Activated CD4-positive, alpha-beta T cell treated with anti-CD3 and anti-CD28 coated beads, Interleukin-2, amount 50 U/mL, for 4 hours (primary cell): ENCODE measurements around the gene SNX10.

Experiments used
- DNase-seq, 2 experiments: peaks; one replicate each; pipeline ENCODE4 v3.0.0-alpha.2; 2020

Gene SNX10

DNA sequence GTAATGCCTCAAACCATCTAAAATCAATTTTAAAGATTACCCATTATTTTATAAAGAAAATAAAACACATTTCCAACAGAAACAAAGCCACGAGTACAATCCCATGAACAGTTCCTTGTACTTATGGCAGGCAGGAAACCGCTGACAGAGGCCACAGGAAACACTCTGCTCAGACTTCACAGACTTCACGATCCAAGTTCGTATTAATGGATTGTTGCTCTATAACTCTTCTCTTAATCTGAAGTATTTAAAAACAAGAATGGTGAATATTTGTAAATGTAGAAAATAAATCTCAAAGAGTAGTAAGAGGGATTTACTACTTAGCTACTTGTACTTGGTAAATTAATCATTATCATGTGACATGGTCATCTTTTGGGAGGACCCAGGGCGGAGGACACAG is 78.3 kb downstream of the SNX10 start:
- no peak for DNase-seq

- DNase-seq, result no peak
These were observed 80.6 kb downstream of the SNX10 start for GRCh38 chr7:26372249-26372648.

- DNase-seq, result no peak
These were observed 81.0 kb downstream of the SNX10 start for GRCh38 chr7:26372704-26373103.

- DNase-seq, result no peak
These were observed 83.1 kb downstream of the SNX10 start for GRCh38 chr7:26374647-26375373.

GRCh38 chr7:26375726-26376174 is 84.1 kb downstream of the SNX10 start:
- no peak for DNase-seq

DNA sequence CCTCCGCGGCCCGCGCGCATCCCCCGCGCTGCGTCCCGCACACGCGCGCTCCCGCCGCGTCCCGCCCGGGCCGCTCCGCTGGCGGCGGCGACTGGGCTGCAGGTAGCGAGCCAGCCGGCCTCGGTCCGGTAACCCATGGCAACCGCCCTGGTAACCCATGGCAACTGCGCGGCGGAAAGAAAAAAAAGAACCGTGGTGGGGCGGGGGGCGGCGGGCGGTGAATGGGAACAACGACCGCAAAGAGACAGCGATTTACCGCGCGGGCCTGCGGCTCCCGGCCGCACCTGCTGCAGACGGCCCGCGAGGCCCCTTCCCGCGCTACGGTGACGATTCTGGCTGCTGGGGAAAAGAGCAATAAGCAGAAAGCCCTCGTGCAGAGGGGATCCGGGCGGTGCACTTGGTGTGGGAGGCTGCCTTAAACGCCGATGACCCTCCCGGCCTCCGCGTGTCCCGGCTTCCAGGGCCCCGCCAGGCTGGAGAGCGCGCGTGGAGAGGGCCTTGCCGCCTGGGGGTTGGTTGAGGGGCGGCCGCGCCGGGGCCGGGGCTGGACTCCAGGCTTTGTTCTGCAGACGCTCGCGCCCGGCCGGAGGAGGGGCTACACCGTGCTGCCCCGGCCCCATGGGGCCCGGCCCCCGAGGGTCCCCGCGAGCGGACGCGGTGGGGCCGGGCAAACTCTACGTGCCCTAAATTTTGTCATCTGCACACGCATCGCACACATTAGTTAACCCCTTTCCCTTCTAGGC is 84.7 kb downstream of the SNX10 start:
- peak; percentile 8 to 10 for DNase-seq

DNA sequence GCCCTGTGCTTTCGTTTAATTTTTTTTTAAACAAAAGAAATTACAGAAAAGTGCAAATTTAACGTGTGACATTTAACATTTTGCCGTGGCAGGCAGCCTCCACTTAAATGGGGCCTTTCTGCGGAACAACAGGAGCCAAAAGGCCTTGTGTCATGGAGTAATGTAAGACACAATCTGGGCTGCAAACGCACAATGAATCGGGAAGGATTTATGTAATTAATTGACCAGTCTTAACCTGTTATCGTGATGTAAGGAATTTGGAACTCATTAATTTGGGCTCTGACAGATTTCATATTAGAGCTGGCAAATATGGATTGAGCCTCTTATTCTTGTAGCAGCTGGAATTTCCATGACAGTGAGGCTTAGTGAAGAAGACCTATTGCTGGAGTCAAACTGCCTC is 86.4 kb downstream of the SNX10 start:
- no peak for DNase-seq

GRCh38 chr7:26379711-26380110 is 88.0 kb downstream of the SNX10 start:
- DNase-seq, result no peak

- DNase-seq, result no peak
These were observed 90.1 kb downstream of the SNX10 start for GRCh38 chr7:26381476-26382353.

- no peak for DNase-seq
These were observed 93.6 kb downstream of the SNX10 start for GRCh38 chr7:26385240-26385639.

- no peak for DNase-seq
These were observed 96.1 kb downstream of the SNX10 start for GRCh38 chr7:26387731-26388130.

DNA sequence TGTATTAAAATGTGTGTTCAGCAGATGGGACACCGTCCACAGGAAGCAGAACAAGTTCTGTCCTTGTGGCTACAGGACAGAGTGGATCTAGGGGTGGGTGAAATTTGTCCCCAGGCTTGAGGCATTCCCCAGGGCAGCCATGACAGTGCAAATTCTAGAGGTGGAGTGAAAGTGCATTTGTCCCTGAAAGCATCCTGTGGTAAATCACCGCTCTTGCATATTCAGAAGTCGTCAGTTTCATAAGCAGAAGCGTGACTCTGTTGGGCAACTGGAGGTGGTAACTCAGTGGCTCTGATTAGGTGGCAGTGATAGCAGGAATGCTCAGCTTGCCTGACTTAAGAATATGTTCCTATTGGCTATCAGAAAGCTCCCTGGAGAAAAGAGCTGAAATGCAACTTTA is 96.6 kb downstream of the SNX10 start:
- DNase-seq, result no peak

DNA sequence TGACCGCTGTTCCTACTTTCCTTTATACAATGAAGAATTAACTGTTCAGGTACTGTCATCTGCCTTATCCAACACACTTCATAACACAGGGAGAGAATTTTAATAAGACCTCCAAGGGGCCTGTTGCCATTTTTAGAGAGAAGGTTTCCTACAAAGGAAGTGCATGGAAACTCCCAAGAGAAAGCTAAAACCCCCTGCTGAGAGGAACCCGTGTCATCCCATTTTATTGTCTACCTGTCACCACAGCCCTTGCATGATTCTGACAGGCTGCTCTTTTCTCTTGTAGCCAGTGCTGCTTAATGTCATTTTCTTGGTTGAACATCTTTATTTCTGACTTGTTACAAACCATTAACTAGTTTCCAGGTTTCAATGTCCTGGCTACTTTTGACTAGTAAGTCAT is 98.4 kb downstream of the SNX10 start:
- no peak for DNase-seq

- no peak for DNase-seq
These were observed 102.2 kb downstream of the SNX10 start for GRCh38 chr7:26393818-26394217.

GRCh38 chr7:26397332-26397731 is 105.7 kb downstream of the SNX10 start:
- DNase-seq, result no peak

DNA sequence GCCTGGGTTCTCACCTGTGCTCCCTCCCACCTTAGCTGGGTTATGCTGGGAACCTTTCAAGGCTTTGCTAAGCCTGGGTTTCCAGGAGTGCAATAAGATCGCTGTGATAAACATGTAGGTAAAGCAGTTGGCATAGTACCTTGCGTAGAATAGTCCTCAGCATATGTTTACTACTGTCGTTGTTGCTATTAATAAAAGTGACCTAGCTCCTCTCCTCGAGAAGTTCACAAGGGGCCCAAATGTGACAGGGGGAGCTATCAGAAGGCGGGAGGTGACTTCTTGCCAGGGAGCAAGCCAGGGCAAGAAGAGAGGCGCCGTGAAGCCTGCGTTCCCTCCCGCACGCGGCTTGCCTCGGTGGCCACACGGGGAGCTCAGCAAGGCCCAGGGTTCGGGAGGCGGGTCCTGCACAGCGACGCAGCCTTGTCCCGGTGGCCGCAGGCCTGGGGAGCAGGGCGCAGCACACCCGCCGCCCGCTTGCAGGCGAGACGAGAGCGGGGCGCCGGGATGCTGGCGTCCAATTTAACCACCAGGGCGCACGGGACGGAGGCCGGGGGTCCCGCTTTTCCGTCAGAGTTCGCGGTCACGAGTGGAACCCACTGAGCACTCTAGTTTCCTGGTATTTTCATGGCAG is 106.2 kb downstream of the SNX10 start:
- peak in 1 of 2 experiments; percentile 0 for DNase-seq

DNA sequence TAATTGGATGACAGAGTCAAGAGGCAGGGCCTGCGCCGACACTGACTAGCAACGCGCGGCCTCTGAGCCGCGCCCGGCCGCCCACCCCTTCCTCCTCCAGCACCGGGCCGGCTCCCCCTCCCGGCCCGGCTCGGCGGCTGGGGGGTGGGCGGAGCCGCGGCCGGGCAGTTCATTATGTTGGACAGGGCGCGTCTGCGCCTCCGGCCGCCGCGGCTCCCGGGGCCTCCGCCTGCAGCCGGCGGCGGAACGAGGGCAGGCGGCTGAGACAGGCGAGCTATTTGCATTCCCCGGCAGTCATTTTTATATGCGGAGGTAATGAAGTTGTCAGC is 106.7 kb downstream of the SNX10 start:
- no peak for DNase-seq

DNA sequence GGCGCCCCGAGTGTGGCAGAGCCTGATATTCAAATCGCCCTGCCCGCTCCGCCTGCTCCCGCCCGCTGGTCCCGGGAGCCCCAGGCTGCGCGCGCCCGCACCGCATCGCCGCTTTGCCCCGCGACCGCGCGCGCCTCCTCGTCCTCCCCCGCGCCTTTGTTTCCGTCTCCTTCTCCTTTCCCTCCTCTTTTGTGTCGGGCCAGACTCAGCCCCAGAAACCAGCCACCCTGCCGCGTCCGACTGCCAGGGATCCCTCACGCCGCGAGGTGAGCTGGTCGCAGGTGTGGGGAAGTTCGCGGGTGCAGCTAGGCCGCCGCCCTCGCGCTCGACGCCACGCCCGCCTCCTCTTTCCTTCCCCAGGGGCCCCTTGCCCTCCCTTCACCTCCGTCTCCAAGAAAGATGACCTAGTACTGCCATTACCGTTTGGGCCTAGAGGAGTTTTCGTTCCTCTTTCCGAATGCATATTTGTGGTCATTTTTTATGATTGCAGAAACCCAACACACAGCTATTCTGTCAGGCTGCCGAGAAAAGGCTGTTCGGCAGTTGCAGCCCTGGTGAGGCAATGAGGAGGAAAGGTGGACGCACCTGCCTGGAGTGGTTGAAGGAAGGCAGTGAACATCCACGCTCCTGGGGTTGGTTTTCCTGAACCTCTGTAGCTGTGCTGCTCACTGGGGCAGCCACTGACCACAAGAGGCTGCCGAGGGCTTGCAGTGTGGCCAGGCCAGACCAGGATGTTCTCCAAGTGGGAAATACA is 107.3 kb downstream of the SNX10 start:
- DNase-seq, result peak; percentile 3 to 18

- no peak for DNase-seq
These were observed 108.1 kb downstream of the SNX10 start for GRCh38 chr7:26399736-26400135.

- DNase-seq, result no peak
These were observed 112.0 kb downstream of the SNX10 start for GRCh38 chr7:26403640-26404039.

- no peak for DNase-seq
These were observed 112.7 kb downstream of the SNX10 start for GRCh38 chr7:26404189-26404996.
